K562 (cell line): ENCODE measurements around the gene ACP6.

Experiments used
- BRF1 ChIP-seq: IDR thresholded peaks from 3 replicates; pipeline ENCODE4 v1.6.1; 2011; ENCODE audit warnings: borderline replicate concordance, mild to moderate bottlenecking; ENCODE audit not compliant: insufficient read length; ENCODE audit errors: extremely low read depth
- CREB3 ChIP-seq: fragments of 450-650 bp; conservative IDR thresholded peaks from 2 replicates; pipeline ENCODE4 v1.6.1; 2016; ENCODE audit warnings: missing genetic modification characterization, low read depth, mild to moderate bottlenecking, missing compliant biosample characterization, moderate library complexity
- E2F4 ChIP-seq: sonication (generic); formaldehyde crosslinking; IDR thresholded peaks from 2 replicates; pipeline ENCODE4 v1.8.0; 2022; ENCODE audit warnings: mild to moderate bottlenecking, low read depth, missing genetic modification reagents
- ELF4 ChIP-seq: fragments of 450-650 bp; formaldehyde crosslinking; IDR thresholded peaks from 2 replicates; pipeline ENCODE4 v1.4.0; 2022; ENCODE audit warnings: missing genetic modification characterization
- EP400 ChIP-seq: fragments of 450-650 bp; IDR thresholded peaks from 2 replicates; pipeline ENCODE4 v1.6.1; 2017; ENCODE audit warnings: antibody characterized with exemption, mild to moderate bottlenecking, moderate library complexity
- MYC ChIP-seq, 2 experiments: fragments of 250-450 bp in 1 of 2; sonication (Bioruptor Pico) in 1 of 2; IDR thresholded peaks; 2 replicates each; pipeline versions ENCODE4 v1.5.1 to v1.6.1; 2012 to 2021; ENCODE audit warnings: low read depth in 2 of 2, borderline replicate concordance in 1 of 2, improper control_type of control experiment in 1 of 2, low read length in 1 of 2, mild to moderate bottlenecking in 1 of 2, moderate library complexity in 1 of 2
- NRF1 ChIP-seq, 2 experiments: fragments of 450-650 bp; IDR thresholded peaks in 1 of 2; conservative IDR thresholded peaks in 1 of 2; 2 replicates each; pipeline ENCODE4 v1.6.1; 2014; ENCODE audit warnings: mild to moderate bottlenecking in 2 of 2
- RAD21 ChIP-seq, 2 experiments: fragments of 250-450 bp in 1 of 2; fragments of 450-650 bp in 1 of 2; sonication (Bioruptor Pico) in 1 of 2; formaldehyde crosslinking in 1 of 2; IDR thresholded peaks in 1 of 2; conservative IDR thresholded peaks in 1 of 2; 2 replicates each; pipeline versions ENCODE4 v1.4.0 to v1.8.0; 2020 to 2022; ENCODE audit warnings: mild to moderate bottlenecking in 2 of 2, moderate library complexity in 1 of 2
- RAD51 ChIP-seq: fragments of 450-650 bp; IDR thresholded peaks from 2 replicates; pipeline ENCODE4 v1.7.1; 2016; ENCODE audit warnings: low read depth, mild to moderate bottlenecking, borderline replicate concordance
- STAG1 ChIP-seq: sonication (generic); formaldehyde crosslinking; IDR thresholded peaks from 2 replicates; pipeline ENCODE4 v1.5.0; 2020; ENCODE audit warnings: missing genetic modification reagents, borderline replicate concordance
- U2AF1 ChIP-seq: fragments of 200-400 bp; formaldehyde crosslinking; optimal IDR thresholded peaks from 2 replicates; pipeline ENCODE3; 2017; ENCODE audit warnings: mild to moderate bottlenecking, low read depth, low read length, moderate library complexity
- ZFX ChIP-seq: sonication (generic); formaldehyde crosslinking; IDR thresholded peaks from 2 replicates; pipeline ENCODE4 v1.8.0; 2022; ENCODE audit warnings: mild to moderate bottlenecking, missing genetic modification reagents, moderate library complexity
- ZHX1 ChIP-seq: fragments of 150-350 bp; conservative IDR thresholded peaks from 2 replicates; pipeline ENCODE4 v1.6.1; 2014; ENCODE audit warnings: low read length
- ZNF133 ChIP-seq: fragments of 250-450 bp; sonication (Bioruptor Pico); IDR thresholded peaks from 2 replicates; pipeline ENCODE4 v1.4.0; 2020; ENCODE audit warnings: mild to moderate bottlenecking

- TF ChIP-seq CREB3 (tag) = no peak
- TF ChIP-seq U2AF1 = no peak
- no peak for TF ChIP-seq MYC (IDR thresholded peaks at IDR 0.05; ENCODE audit: low read depth, low read length)
- TF ChIP-seq MYC (CRISPR knock-in tag; IDR thresholded peaks at IDR 0.05; ENCODE audit: borderline replicate concordance, low read depth) = no peak
- TF ChIP-seq STAG1 (CRISPR knock-in tag) = no peak
- no peak for TF ChIP-seq ELF4 (CRISPR knock-in tag)
- no peak for TF ChIP-seq BRF1
- TF ChIP-seq ZHX1 = no peak
- TF ChIP-seq NRF1 (conservative IDR thresholded peaks at IDR 0.05 in 1 of 2, IDR thresholded peaks at IDR 0.05 in 1 of 2) = no peak
- TF ChIP-seq ZNF133 (CRISPR knock-in tag) = no peak
- TF ChIP-seq EP400 = no peak
- TF ChIP-seq ZFX (CRISPR knock-in tag) = no peak
- TF ChIP-seq RAD51 = no peak
- no peak for TF ChIP-seq E2F4 (CRISPR knock-in tag)
- no peak for TF ChIP-seq RAD21 (CRISPR knock-in tag; conservative IDR thresholded peaks at IDR 0.05 in 1 of 2, IDR thresholded peaks at IDR 0.05 in 1 of 2)
These were observed 3.1 kb upstream of the ACP6 start for GRCh38 chr1:147673406-147673805.
